Measurements from ENCODE around the gene HDAC7. TPM values are rescaled to one million over a fixed set of nuclear protein-coding genes. Genes with fewer than 3 reads are reported as not detected.

Gene HDAC7
- total RNA-seq, 2 donors from 2014 or later = 146 to 154 TPM

DNA sequence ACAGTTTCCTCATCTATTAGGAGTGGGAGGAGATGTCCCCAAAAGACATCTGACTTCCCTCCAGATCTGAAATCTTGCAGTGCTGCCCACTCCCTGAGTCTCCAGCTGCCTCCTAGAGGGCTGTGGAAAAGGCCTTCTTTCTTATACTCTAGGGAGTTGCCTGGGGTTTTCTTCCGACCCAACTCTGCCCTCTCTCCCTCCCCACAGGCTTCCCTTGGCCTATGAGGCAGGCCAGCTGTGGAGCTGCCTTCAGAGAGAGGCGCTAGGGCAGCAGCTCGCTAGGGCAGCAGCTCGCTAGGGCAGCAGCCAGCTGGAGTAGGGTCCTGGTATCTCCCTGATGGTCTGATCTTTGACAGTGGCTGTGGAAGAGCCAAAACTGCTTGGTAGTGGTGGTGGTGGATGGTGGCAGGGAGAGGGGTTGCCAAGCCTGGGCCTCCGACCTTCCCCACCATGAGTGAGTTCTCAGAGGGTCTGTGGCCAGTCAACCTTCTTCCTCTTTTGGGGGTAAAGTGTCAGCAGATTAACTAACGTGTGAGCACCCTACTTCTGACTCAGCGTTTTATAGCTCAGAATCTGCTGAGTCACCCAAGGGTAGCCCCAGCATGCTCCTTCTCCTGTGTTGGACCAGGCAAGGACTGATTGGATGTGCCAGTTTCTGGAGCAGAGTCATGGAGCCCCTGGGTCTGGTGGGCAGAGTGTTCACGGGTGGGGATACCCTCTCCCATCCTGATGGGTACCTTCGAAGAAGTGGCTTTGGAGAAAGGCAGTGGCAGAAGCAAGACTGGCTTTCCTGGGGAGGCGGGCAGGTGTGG lies 44.4 kb downstream of the HDAC7 start:
- Histone ChIP-seq H3K9ac (ENCODE audit: extremely low read depth, low read length, poor library complexity, severe bottlenecking) (no peak overlapping the region), H3K4me1 (ENCODE audit: control insufficient read depth, insufficient read depth, low read length) (no peaks in the 10 kb centered on the region), H3K27me3 (ENCODE audit: control insufficient read depth, insufficient read depth, low read length, poor library complexity, severe bottlenecking) (peaks cover 7% of the 10 kb centered on the region), H3K4me3 (ENCODE audit: low read length) (no peak overlapping the region), H3K9me3 (ENCODE audit: control insufficient read depth, low read length) (no peaks in the 10 kb centered on the region), H3K27ac (ENCODE audit: low read depth, low read length) (no peak overlapping the region), H3K36me3 (ENCODE audit: control insufficient read depth, insufficient read depth, low read length) (no peaks in the 10 kb centered on the region)
- Mint-ChIP-seq H3K27me3 (ENCODE audit: insufficient read depth) (peaks cover 15% of the 10 kb centered on the region), H3K4me1 (peaks cover 18% of the 10 kb centered on the region), H3K9me3 (no peaks in the 10 kb centered on the region), H3K4me3 (no peak overlapping the region), H3K27ac (peak overlapping the region; percentile 26), H3K36me3 (ENCODE audit: low read depth) (no peaks in the 10 kb centered on the region)
- no peak for TF ChIP-seq CTCF (conservative IDR thresholded peaks at IDR 0.05)
- 91 to 95% methylated on average over 7 to 10 of the region's 10 CpGs for WGBS, 2 experiments (ENCODE audit: insufficient coverage in 1 of 2, insufficient read length in 1 of 2)
- DNase-seq = no peak

DNA sequence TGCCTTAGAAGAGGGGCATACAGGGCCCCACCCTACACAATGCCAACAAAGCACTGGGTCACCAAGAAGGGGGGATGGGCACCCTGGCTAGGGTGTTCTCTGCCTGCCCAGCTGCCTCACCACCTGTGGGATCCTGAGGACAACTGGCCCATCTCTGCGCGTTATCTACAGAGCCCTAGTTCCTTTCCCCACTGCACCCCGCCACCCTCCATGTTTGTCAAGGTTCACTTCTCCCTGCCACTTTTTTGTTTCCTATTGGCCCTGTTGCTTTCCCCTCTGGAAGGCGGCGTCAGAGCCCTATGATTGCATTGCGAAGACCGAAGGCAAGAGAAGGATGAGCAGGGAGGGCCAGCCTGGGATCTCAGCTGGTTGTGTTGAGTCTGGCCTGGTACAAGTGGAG lies 45.0 kb downstream of the HDAC7 start:
- peak overlapping the region; percentile 72 for H3K4me3 Mint-ChIP-seq
- TF ChIP-seq CTCF (conservative IDR thresholded peaks at IDR 0.05) = no peak
- H3K27ac Mint-ChIP-seq = no peak overlapping the region
- Histone ChIP-seq H3K4me1 (ENCODE audit: control insufficient read depth, insufficient read depth, low read length) (no peaks in the 10 kb centered on the region), H3K9ac (ENCODE audit: extremely low read depth, low read length, poor library complexity, severe bottlenecking) (no peak overlapping the region), H3K27me3 (ENCODE audit: control insufficient read depth, insufficient read depth, low read length, poor library complexity, severe bottlenecking) (peaks cover 7% of the 10 kb centered on the region), H3K4me3 (ENCODE audit: low read length) (no peak overlapping the region), H3K9me3 (ENCODE audit: control insufficient read depth, low read length) (no peaks in the 10 kb centered on the region), H3K27ac (ENCODE audit: low read depth, low read length) (no peak overlapping the region), H3K36me3 (ENCODE audit: control insufficient read depth, insufficient read depth, low read length) (no peaks in the 10 kb centered on the region)
- peaks cover 15% of the 10 kb centered on the region for H3K27me3 Mint-ChIP-seq (ENCODE audit: insufficient read depth)
- WGBS, 2 experiments (ENCODE audit: insufficient coverage in 1 of 2, insufficient read length in 1 of 2) = 98% methylated on average over 7 of the region's 7 CpGs
- peaks cover 18% of the 10 kb centered on the region for H3K4me1 Mint-ChIP-seq
- no peaks in the 10 kb centered on the region for H3K9me3 Mint-ChIP-seq
- DNase-seq = no peak
- no peaks in the 10 kb centered on the region for H3K36me3 Mint-ChIP-seq (ENCODE audit: low read depth)

DNA sequence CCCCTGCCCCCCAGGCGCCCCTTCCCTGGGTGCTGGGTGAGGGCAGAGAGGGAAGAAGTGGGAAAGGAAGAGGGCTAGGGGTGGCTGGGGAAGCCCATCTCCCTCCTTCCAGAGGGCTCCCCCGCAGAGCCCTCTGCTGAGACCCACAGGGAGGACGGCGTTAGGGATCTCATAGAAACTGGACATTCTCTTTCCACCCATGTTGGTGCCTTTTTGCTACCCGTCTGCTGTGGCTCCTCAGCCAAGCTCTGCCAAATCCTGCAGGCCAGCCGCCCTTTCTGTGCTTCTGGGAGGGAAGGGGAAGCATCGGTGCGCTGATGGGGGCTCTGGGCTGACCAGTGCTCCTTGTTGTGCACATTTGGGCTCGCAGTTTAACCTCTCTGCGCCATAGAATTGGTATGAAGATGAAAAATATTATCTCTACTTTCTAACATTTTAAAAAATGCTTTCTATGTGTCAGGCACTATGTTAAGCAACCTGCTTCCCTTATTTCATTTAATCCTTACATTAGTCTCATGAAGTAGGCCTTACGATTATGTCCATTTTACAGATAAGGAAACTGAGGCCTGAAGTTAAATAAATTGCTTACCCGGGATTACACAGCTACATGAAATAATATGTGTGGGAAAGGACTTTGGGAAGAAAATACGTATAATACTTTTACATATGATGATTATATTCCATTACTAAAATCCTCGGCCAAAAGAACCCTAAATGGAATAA lies 45.7 kb downstream of the HDAC7 start:
- H3K27me3 Mint-ChIP-seq (ENCODE audit: insufficient read depth) = peaks cover 15% of the 10 kb centered on the region
- TF ChIP-seq CTCF (conservative IDR thresholded peaks at IDR 0.05) = no peak
- H3K9me3 ChIP-seq (ENCODE audit: control insufficient read depth, low read length) = no peaks in the 10 kb centered on the region
- no peak overlapping the region for H3K27ac Mint-ChIP-seq
- peaks cover 7% of the 10 kb centered on the region for H3K27me3 ChIP-seq (ENCODE audit: control insufficient read depth, insufficient read depth, low read length, poor library complexity, severe bottlenecking)
- H3K36me3 Mint-ChIP-seq (ENCODE audit: low read depth) = no peaks in the 10 kb centered on the region
- peaks cover under 1% of the 10 kb centered on the region for H3K4me1 ChIP-seq (ENCODE audit: control insufficient read depth, insufficient read depth, low read length)
- peaks cover 16% of the 10 kb centered on the region for H3K4me1 Mint-ChIP-seq
- H3K36me3 ChIP-seq (ENCODE audit: control insufficient read depth, insufficient read depth, low read length) = no peaks in the 10 kb centered on the region
- peak overlapping the region; percentile 85 for H3K4me3 ChIP-seq (ENCODE audit: low read length)
- peak overlapping the region; percentile 34 for H3K9ac ChIP-seq (ENCODE audit: extremely low read depth, low read length, poor library complexity, severe bottlenecking)
- WGBS, 2 experiments (ENCODE audit: insufficient coverage in 1 of 2, insufficient read length in 1 of 2) = 67 to 74% methylated on average over 3 to 10 of the region's 14 CpGs
- no peaks in the 10 kb centered on the region for H3K9me3 Mint-ChIP-seq
- no peak overlapping the region for H3K27ac ChIP-seq (ENCODE audit: low read depth, low read length)
- no peak for DNase-seq
- peak overlapping the region; percentile 72 for H3K4me3 Mint-ChIP-seq

All from endodermal cell (in vitro differentiated cells).